Testis (tissue), 2 donors: Measurements from ENCODE around the gene DPP10.

ENCODE experiments used
- POLR2A ChIP-seq: fragments of 450-650 bp; IDR thresholded peaks from one replicate; pipeline ENCODE4 v1.6.1; 2017; ENCODE audit warnings: antibody characterized with exemption, mild to moderate bottlenecking, moderate library complexity
- TF ChIP-seq, protein P1 (sequence below), 3 experiments: fragments of 450-650 bp in 2 of 3; fragments of 200-600 bp in 1 of 3; sonication (generic) in 1 of 3; IDR thresholded peaks; one replicate each; pipeline ENCODE4 v1.5.1; 2016 to 2019; ENCODE audit warnings: antibody characterized with exemption in 3 of 3, mild to moderate bottlenecking in 2 of 3, moderate library complexity in 1 of 3

DNA sequence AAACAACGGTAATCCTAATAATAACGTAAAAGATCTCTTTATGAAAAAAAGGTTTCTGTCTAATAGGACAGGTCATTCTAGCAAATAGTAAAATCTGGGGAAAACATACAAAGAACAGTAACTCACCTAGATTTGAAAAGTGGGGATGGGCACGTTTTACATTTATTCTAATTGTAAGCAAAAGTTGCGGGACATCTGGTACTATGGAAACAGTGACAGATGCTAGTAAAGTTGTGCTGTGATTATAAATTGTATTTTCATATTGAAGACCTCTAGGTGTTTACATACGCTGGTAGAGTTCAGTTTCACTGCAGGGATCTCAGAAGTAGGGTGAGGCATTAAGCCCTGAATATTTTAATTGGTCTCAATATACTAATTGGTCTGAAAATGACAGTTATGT, 422.5 kb downstream of the DPP10 start:
- no peak for TF ChIP-seq POLR2A
- TF ChIP-seq, protein P1, sequence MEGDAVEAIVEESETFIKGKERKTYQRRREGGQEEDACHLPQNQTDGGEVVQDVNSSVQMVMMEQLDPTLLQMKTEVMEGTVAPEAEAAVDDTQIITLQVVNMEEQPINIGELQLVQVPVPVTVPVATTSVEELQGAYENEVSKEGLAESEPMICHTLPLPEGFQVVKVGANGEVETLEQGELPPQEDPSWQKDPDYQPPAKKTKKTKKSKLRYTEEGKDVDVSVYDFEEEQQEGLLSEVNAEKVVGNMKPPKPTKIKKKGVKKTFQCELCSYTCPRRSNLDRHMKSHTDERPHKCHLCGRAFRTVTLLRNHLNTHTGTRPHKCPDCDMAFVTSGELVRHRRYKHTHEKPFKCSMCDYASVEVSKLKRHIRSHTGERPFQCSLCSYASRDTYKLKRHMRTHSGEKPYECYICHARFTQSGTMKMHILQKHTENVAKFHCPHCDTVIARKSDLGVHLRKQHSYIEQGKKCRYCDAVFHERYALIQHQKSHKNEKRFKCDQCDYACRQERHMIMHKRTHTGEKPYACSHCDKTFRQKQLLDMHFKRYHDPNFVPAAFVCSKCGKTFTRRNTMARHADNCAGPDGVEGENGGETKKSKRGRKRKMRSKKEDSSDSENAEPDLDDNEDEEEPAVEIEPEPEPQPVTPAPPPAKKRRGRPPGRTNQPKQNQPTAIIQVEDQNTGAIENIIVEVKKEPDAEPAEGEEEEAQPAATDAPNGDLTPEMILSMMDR (IDR thresholded peaks at IDR 0.05): no peak
